ENCODE measurements around the gene TRAF3IP3. TPM values are rescaled to one million over a fixed set of nuclear protein-coding genes. Genes with fewer than 3 reads are reported as not detected.
"Not testable (repeated sequence)": the region's sequence is repeated elsewhere in the genome, so short reads cannot be mapped to it uniquely, and the experiment has no call there.

TRAF3IP3 gene
- total and polyA plus RNA-seq, 2 experiments from 2014 or later: 0.13 to 0.16 TPM

DNA sequence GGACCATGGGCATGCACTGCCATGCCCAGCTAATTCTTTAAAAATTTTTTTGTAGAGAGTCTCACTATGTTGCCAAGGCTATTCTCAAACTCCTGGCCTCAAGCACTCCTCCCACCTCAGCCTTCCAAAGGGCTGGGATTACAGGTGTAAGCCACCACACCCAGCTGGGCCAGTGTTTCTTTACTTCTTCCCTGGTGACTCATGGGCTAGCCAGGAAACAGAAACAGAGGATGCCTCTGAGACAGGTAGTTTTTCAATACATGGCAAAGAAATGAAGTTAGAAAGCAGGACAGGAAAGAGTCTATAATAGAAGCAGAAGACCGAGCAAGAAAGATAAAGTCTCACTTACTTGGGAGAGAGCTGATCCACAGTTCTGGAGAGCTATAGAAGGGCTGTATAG lies 36.1 kb downstream of the TRAF3IP3 start:
- peak; percentile 35 for DNase-seq (ENCODE audit: low spot score)
- Histone ChIP-seq H4K20me1 (ENCODE audit: insufficient read depth, poor library complexity, severe bottlenecking) (no peaks in the 10 kb centered on the region), H3K4me1 (ENCODE audit: insufficient read depth) (peaks cover 16% of the 10 kb centered on the region), H3K36me3 (replicated peaks; ENCODE audit: insufficient read depth, low read depth) (peaks cover 8% of the 10 kb centered on the region), H2AFZ (no peak overlapping the region), H3K27ac (peak overlapping the region; percentile 89), H3K27me3 (no peaks in the 10 kb centered on the region), H3K4me2 (no peak overlapping the region), H3K9me2 (replicated peaks; ENCODE audit: insufficient read depth) (no peaks in the 10 kb centered on the region), H3K79me2 (no peaks in the 10 kb centered on the region), H3K9me3 (ENCODE audit: low read depth) (no peaks in the 10 kb centered on the region), H3K4me3 (no peak overlapping the region)
- TF ChIP-seq EZH2 (IDR thresholded peaks at IDR 0.05; ENCODE audit: borderline replicate concordance): no peak
- TF ChIP-seq EZH2phosphoT487 (IDR thresholded peaks at IDR 0.05; ENCODE audit: low read depth, severe bottlenecking, unreplicated experiment): no peak
- TF ChIP-seq, protein P1, sequence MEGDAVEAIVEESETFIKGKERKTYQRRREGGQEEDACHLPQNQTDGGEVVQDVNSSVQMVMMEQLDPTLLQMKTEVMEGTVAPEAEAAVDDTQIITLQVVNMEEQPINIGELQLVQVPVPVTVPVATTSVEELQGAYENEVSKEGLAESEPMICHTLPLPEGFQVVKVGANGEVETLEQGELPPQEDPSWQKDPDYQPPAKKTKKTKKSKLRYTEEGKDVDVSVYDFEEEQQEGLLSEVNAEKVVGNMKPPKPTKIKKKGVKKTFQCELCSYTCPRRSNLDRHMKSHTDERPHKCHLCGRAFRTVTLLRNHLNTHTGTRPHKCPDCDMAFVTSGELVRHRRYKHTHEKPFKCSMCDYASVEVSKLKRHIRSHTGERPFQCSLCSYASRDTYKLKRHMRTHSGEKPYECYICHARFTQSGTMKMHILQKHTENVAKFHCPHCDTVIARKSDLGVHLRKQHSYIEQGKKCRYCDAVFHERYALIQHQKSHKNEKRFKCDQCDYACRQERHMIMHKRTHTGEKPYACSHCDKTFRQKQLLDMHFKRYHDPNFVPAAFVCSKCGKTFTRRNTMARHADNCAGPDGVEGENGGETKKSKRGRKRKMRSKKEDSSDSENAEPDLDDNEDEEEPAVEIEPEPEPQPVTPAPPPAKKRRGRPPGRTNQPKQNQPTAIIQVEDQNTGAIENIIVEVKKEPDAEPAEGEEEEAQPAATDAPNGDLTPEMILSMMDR (IDR thresholded peaks at IDR 0.05; ENCODE audit: poor library complexity): no peak
- WGBS (ENCODE audit: low lambda C conversion rate, missing lambda C conversion rate): 88% methylated on average over 1 of the region's 1 CpG

DNA sequence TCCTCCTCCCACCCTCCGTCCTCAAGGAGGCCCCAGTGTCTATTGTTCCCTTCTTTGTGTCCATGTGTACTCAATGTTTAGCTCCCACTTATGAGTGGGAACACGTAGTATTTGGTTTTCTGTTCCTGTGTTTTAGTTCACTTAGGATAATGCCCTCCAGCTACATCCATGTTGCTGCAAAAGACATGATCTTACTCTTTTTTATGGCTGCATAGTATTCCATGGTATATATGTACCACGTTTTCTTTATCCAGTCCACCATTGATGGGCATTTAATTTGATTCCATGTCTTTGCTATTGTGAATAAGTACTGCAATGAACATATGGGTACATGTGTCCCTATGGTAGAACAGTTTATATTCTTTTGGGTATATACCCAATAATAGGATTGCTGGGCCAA lies 37.9 kb downstream of the TRAF3IP3 start:
- H3K27ac ChIP-seq; H3K79me2 ChIP-seq; H3K9me2 ChIP-seq (replicated peaks; ENCODE audit: insufficient read depth); DNase-seq (ENCODE audit: low spot score); H3K4me2 ChIP-seq; H2AFZ ChIP-seq; H3K9me3 ChIP-seq (ENCODE audit: low read depth); H3K36me3 ChIP-seq (replicated peaks; ENCODE audit: insufficient read depth, low read depth); H3K27me3 ChIP-seq; H4K20me1 ChIP-seq (ENCODE audit: insufficient read depth, poor library complexity, severe bottlenecking); H3K4me3 ChIP-seq: not testable (repeated sequence)
- H3K4me1 ChIP-seq (ENCODE audit: insufficient read depth): peaks cover 16% of the 10 kb centered on the region
- WGBS (ENCODE audit: low lambda C conversion rate, missing lambda C conversion rate): 93% methylated on average over 3 of the region's 3 CpGs

DNA sequence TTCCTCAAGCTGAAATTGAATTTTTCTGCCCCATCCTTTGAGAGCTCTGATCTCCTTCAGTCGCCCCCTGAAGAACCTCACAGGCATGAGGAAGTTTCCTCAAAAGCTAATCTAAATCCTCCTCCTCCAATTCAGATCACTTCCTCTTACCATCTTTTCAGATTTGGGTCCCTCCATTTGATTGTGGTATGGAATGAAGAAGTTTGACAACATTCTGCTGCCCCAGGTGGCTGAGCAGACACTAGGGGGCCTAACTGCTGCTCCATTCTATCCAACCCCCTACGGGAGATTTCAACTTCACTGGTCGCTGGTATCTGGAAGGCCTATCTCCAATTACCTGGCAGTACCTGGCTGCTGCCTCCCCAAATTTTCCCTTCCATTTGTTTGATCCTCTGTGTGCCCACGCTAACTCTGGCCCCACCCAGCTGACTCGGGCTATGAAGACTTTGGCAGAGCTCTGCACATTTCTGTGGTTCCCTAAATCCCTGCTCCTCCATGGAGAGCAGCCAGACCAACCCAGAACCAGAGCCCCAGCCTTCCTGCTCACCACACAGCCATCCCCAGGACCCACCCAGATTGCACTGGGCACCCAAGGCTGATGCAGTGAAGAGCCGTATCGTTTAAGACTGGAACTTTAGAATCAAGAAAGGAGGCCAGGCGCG lies 42.3 kb downstream of the TRAF3IP3 start:
- Histone ChIP-seq H3K4me1 (ENCODE audit: insufficient read depth) (peaks cover 5% of the 10 kb centered on the region), H3K9me3 (ENCODE audit: low read depth) (no peaks in the 10 kb centered on the region), H4K20me1 (ENCODE audit: insufficient read depth, poor library complexity, severe bottlenecking) (peaks cover 3% of the 10 kb centered on the region), H3K9me2 (replicated peaks; ENCODE audit: insufficient read depth) (no peaks in the 10 kb centered on the region), H2AFZ (no peak overlapping the region), H3K27ac (peak overlapping the region; percentile 20), H3K79me2 (peaks cover 44% of the 10 kb centered on the region), H3K4me2 (no peak overlapping the region), H3K27me3 (no peaks in the 10 kb centered on the region), H3K4me3 (no peak overlapping the region), H3K36me3 (replicated peaks; ENCODE audit: insufficient read depth, low read depth) (peaks cover 8% of the 10 kb centered on the region)
- no peak for TF ChIP-seq EZH2phosphoT487 (IDR thresholded peaks at IDR 0.05; ENCODE audit: low read depth, severe bottlenecking, unreplicated experiment)
- TF ChIP-seq, protein P1 (IDR thresholded peaks at IDR 0.05; ENCODE audit: poor library complexity): no peak
- no peak for TF ChIP-seq EZH2 (IDR thresholded peaks at IDR 0.05; ENCODE audit: borderline replicate concordance)
- DNase-seq (ENCODE audit: low spot score): no peak
- WGBS (ENCODE audit: low lambda C conversion rate, missing lambda C conversion rate): 81% methylated on average over 9 of the region's 9 CpGs

DNA sequence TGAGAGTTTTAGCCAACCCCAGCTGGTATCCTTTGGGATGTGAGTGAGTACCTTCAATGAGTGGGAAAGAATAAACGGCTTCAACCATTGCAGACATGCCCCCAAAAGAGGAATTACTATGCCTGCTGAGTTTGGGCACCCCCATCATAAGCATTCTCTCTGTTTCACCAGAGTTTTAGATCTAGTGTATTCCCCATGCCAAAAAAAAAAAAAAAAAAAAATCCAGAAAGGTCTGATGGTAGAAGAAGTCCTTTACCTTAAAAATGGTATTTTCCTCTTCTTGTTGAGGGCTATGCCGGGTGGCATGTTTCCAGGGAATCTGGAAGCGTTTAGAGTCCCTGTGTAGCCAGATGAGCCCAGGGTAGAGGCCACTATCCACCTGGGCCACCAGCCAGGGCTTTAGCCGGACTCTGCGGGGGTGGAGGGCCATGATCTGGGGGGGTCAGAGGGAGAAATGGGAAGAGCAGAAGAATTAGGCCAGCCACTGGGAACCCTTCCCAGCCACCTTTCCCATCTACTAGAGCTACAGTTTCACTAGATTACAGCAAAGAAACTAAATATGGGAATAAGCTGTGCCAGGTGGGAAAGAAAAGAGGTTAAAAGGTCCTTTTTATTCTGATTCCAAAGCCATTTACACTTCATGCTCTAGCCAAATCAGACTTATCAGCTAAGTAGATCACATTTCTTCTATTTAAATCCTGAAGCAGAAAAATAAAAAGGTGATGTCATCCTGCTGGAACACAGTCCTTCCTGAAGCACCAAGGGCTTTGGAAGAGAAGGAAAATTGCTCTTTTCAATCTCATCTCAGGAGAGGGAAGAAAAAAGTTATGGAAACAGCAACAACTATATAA lies 45.4 kb downstream of the TRAF3IP3 start:
- WGBS (ENCODE audit: low lambda C conversion rate, missing lambda C conversion rate): 87% methylated on average over 5 of the region's 5 CpGs
- Histone ChIP-seq H3K4me1 (ENCODE audit: insufficient read depth) (peaks cover 8% of the 10 kb centered on the region), H3K4me2 (no peak overlapping the region), H3K27ac (peak overlapping the region; percentile 28), H3K4me3 (no peak overlapping the region), H2AFZ (no peak overlapping the region), H3K9me2 (replicated peaks; ENCODE audit: insufficient read depth) (no peaks in the 10 kb centered on the region), H3K36me3 (replicated peaks; ENCODE audit: insufficient read depth, low read depth) (no peaks in the 10 kb centered on the region), H4K20me1 (ENCODE audit: insufficient read depth, poor library complexity, severe bottlenecking) (peaks cover 7% of the 10 kb centered on the region), H3K9me3 (ENCODE audit: low read depth) (no peaks in the 10 kb centered on the region), H3K27me3 (no peaks in the 10 kb centered on the region), H3K79me2 (peaks cover 71% of the 10 kb centered on the region)
- no peak for DNase-seq (ENCODE audit: low spot score)
- TF ChIP-seq EZH2phosphoT487 (IDR thresholded peaks at IDR 0.05; ENCODE audit: low read depth, severe bottlenecking, unreplicated experiment): no peak
- TF ChIP-seq EZH2 (IDR thresholded peaks at IDR 0.05; ENCODE audit: borderline replicate concordance): no peak
- TF ChIP-seq, protein P1 (IDR thresholded peaks at IDR 0.05; ENCODE audit: poor library complexity): no peak

Measured in hepatocyte (in vitro differentiated cells).